Pancreas (tissue), 10 donors: ENCODE data around the gene PDGFRB. TPM values are rescaled to one million over a fixed set of nuclear protein-coding genes. Genes with fewer than 3 reads are reported as not detected.

Experiments
- ATAC-seq, 4 donors: fragments of 200-7000 bp; cut with Tn5 transposase; one replicate each; pipeline versions ENCODE4 v1.8.0 to v1.9.1; 2020; ENCODE audit warnings: mild to moderate bottlenecking in 4 of 4, moderate library complexity in 4 of 4
- DNase-seq, 6 donors: peaks; one replicate each; pipeline ENCODE4 v3.0.0-alpha.2; 2020
- FAIRE-seq: peaks from 2 replicates; lab custom pipeline; 2012; peaks lifted over from hg19 to GRCh38; lab: Jason Lieb, UNC
- H3K27ac ChIP-seq, 4 donors: fragments of 200-600 bp; sonication (generic); 1 replicate in 3 of 4; 2 replicates in 1 of 4; pipeline versions ENCODE4 v1.5.0 to v1.8.0; 2020
- H3K27me3 ChIP-seq, 4 donors: fragments of 200-600 bp; one replicate each; pipeline ENCODE4 v1.8.0; 2021
- H3K36me3 ChIP-seq, 3 donors: fragments of 200-600 bp; sonication (generic) in 1 of 3; one replicate each; pipeline versions ENCODE4 v1.5.0 to v1.8.0; 2020 to 2021
- H3K4me1 ChIP-seq, 3 donors: fragments of 200-600 bp; one replicate each; pipeline ENCODE4 v1.8.0; 2021
- H3K4me3 ChIP-seq, 4 donors: fragments of 200-600 bp; sonication (generic) in 2 of 4; one replicate each; pipeline versions ENCODE4 v1.5.0 to v1.8.0; 2020 to 2021
- H3K9me3 ChIP-seq, 4 donors: fragments of 200-600 bp; one replicate each; pipeline ENCODE4 v1.8.0; 2021
- CTCF ChIP-seq, 4 donors: fragments of 200-600 bp; sonication (generic) in 3 of 4; IDR thresholded peaks; one replicate each; pipeline versions ENCODE4 v1.5.0 to v1.8.0; 2021; ENCODE audit warnings: antibody characterized with exemption in 4 of 4
- WGBS, 2 donors: extraction: QIAGEN DNeasy Blood & Tissue Kit; methylation state at CpG; one replicate each; pipeline ENCODE4 v1.1.7; 2013; 5-methylcytosine and 5-hydroxymethylcytosine counted together
- intact Hi-C, 3 donors: fragments of 100-400 bp; cut with DNase I; formaldehyde crosslinking; loops; one replicate each; pipeline versions ENCODE4 v1.11.1 to v1.14.2; 2022
- polyA plus RNA-seq, 2 donors: library from polyadenylated mRNA; stranded (reverse); fragments of 200-250 nt; gene quantifications; one replicate each; pipeline ENCODE4 v1.2.3, GENCODE V29; 2013
- total RNA-seq, 6 donors: library from RNA; stranded (reverse); fragmentation: NEBNext Ultra II Directional in 4 of 6; extraction: Animal tissue kit (Norgen Biotek cat#: 25700) in 4 of 6; gene quantifications; one replicate each; pipeline versions ENCODE4 v1.2.1 to v1.2.4, GENCODE V29; 2021 to 2023
- donor health status: healthy with polysubstance abuse.
- donor health status: DM: no; HTN: no; CAD: no; lungs with moderate emphysema.
- donor health status: DM: no; HTN: no; CAD: no.
- donor health status: control.
- donor health status: control.
- donor health status: Bipolar disorder and iron deficiency.
- donor health status: DM: yes; HTN: yes; CAD: no.
- donor health status: DM: no; HTN: no; CAD: no.
- donor health status: DM: no; HTN: no; CAD: no.
- donor health status: DM: yes; HTN: yes; CAD: no.

PDGFRB gene
- total and polyA plus RNA-seq, 8 donors, result 7.2 to 48.6 (median 14.5) TPM

GRCh38 chr5:150112201-150113046 is 43.2 kb downstream of the PDGFRB start:
- Histone ChIP-seq H3K27me3 (no peaks in the 10 kb centered on the region), H3K4me1 (no peaks in the 10 kb centered on the region), H3K36me3 (no peaks in the 10 kb centered on the region), H3K9me3 (no peaks in the 10 kb centered on the region), H3K27ac (no peak overlapping the region), H3K4me3 (no peak overlapping the region)
- intact Hi-C loops, result no loop called here
- peak in 3 of 4 donors; percentile 37 to 62 (median 54) for ATAC-seq
- 73 to 75% methylated on average over 6 of the region's 6 CpGs for WGBS, 2 donors
- FAIRE-seq, result no peak
- peak in 1 of 6 donors; percentile 15 for DNase-seq
- no peak for TF ChIP-seq CTCF (IDR thresholded peaks at IDR 0.05)

DNA sequence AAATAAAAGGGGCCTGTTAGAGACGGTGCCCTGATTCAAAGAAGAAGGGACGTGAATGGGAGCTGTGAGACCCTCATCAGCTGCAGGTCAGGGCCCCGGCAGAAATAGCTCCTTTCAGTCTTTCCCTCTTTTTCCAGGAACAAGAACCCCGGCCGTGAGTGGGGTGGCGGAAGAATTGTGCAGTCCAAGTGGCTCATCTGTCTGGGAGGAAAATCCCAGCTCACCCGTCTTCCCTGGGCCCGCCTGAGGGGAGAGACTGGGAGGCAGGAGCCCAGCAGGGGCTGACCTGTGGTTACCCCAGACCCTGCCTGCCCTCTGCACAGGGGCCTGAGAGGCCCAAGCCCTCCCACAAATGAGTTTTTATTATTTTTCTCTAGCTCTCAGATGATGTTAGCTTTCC is 44.5 kb downstream of the PDGFRB start:
- Histone ChIP-seq H3K9me3 (no peaks in the 10 kb centered on the region), H3K4me1 (no peaks in the 10 kb centered on the region), H3K4me3 (no peak overlapping the region), H3K36me3 (no peaks in the 10 kb centered on the region), H3K27me3 (no peaks in the 10 kb centered on the region), H3K27ac (no peak overlapping the region)
- TF ChIP-seq CTCF (IDR thresholded peaks at IDR 0.05), result no peak
- WGBS, 2 donors, result 75 to 78% methylated on average over 8 of the region's 8 CpGs
- DNase-seq, result no peak
- ATAC-seq, result no peak
- intact Hi-C loops, result no loop called here
- no peak for FAIRE-seq

GRCh38 chr5:150109921-150110320 is 45.7 kb downstream of the PDGFRB start:
- no peaks in the 10 kb centered on the region for H3K36me3 ChIP-seq
- H3K4me3 ChIP-seq, result no peak overlapping the region
- no peaks in the 10 kb centered on the region for H3K27me3 ChIP-seq
- FAIRE-seq, result no peak
- WGBS, 2 donors, result 49 to 50% methylated on average over 4 of the region's 4 CpGs
- intact Hi-C loops, result no loop called here
- TF ChIP-seq CTCF (IDR thresholded peaks at IDR 0.05), result no peak
- DNase-seq, result no peak
- ATAC-seq, result no peak
- H3K9me3 ChIP-seq, result no peaks in the 10 kb centered on the region
- no peaks in the 10 kb centered on the region for H3K4me1 ChIP-seq
- no peak overlapping the region for H3K27ac ChIP-seq

DNA sequence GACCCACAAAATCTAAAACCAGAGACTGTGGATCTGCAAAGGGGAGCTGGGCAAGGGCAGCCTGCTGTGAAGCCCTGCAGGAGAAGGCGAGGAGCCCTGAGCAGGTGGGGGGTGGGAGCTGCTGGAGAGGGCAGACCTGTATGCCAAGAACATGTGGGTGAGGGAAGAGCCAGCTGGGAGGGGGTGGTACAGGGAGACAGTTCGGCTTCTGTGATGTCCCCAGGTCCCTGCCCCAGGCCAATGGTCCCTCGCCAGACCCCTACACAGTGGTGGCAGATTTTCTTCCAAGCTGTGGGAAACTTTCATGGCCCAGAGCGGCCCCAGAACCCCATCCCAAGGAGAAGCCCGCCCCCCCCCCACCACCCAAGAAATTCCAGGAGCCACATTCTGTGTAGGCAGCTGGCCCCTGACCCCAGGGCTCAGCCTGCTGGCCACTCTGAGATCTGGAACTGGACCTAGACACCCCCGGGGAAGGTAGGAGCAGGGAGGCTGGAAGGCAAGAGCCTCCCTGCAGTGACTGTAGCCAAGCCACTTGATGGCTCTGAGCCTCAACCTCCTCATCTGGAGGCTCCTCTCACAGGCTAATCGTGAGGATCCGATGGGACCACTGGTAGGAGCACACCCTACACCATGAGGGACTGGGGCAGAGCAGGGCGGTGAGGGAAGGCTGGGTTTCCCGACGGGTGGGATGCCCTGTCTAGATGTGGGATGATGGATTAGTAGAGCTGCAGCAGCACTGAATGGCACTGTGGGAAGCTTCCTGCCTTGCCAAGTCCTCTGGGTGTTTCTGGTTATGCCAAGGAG is 46.7 kb downstream of the PDGFRB start:
- TF ChIP-seq CTCF (IDR thresholded peaks at IDR 0.05), result no peak
- Histone ChIP-seq H3K4me3 (no peak overlapping the region), H3K9me3 (no peaks in the 10 kb centered on the region), H3K4me1 (no peaks in the 10 kb centered on the region), H3K36me3 (no peaks in the 10 kb centered on the region), H3K27ac (no peak overlapping the region), H3K27me3 (no peaks in the 10 kb centered on the region)
- FAIRE-seq (no peak), ATAC-seq (no peak), DNase-seq (no peak)
- 74 to 82% methylated on average over 11 of the region's 11 CpGs for WGBS, 2 donors
- intact Hi-C loops, result no loop called here
